CD4-positive, alpha-beta T cell treated with Interleukin-6 at 100 ng/mL for 8 hours (primary cell): ENCODE data around the gene CAPN5.

ENCODE experiments used
- DNase-seq: peaks from one replicate; pipeline ENCODE4 v3.0.0-alpha.2; 2020; ENCODE audit warnings: mixed read lengths, low spot score

The CAPN5 gene

GRCh38 chr11:77118971-77119370 is 52.2 kb downstream of the CAPN5 start:
- no peak for DNase-seq

GRCh38 chr11:77119531-77119936 is 52.8 kb downstream of the CAPN5 start:
- no peak for DNase-seq

GRCh38 chr11:77120571-77120970 is 53.8 kb downstream of the CAPN5 start:
- no peak for DNase-seq

GRCh38 chr11:77121096-77121640 is 54.4 kb downstream of the CAPN5 start:
- DNase-seq = no peak

GRCh38 chr11:77121876-77122575 is 55.3 kb downstream of the CAPN5 start:
- no peak for DNase-seq

GRCh38 chr11:77122576-77123212 is 55.9 kb downstream of the CAPN5 start:
- DNase-seq = no peak

GRCh38 chr11:77123591-77123990 is 56.8 kb downstream of the CAPN5 start:
- no peak for DNase-seq

GRCh38 chr11:77124041-77124440 is 57.3 kb downstream of the CAPN5 start:
- DNase-seq = no peak

- no peak for DNase-seq
Measured at GRCh38 chr11:77124488-77124887, 57.7 kb downstream of the CAPN5 start.

GRCh38 chr11:77125191-77125590 is 58.4 kb downstream of the CAPN5 start:
- no peak for DNase-seq

- DNase-seq = no peak
Measured at GRCh38 chr11:77125695-77126094, 58.9 kb downstream of the CAPN5 start.

GRCh38 chr11:77126156-77126775 is 59.5 kb downstream of the CAPN5 start:
- DNase-seq = no peak

GRCh38 chr11:77126861-77127234 is 60.1 kb downstream of the CAPN5 start:
- DNase-seq = no peak

GRCh38 chr11:77127235-77127911 is 60.6 kb downstream of the CAPN5 start:
- peak; percentile 37 for DNase-seq

GRCh38 chr11:77127920-77128691 is 61.3 kb downstream of the CAPN5 start, which contains the start of gene MYO7A:
MYO7A (plus strand) TSS chr11:77128246; CDS start chr11:77130635, 2,389 bp downstream.
- no peak for DNase-seq

- DNase-seq = no peak
Measured at GRCh38 chr11:77129069-77129841, 62.5 kb downstream of the CAPN5 start.

- DNase-seq = no peak
Measured at GRCh38 chr11:77129842-77130756, 63.3 kb downstream of the CAPN5 start.

GRCh38 chr11:77130763-77131513 is 64.2 kb downstream of the CAPN5 start:
- no peak for DNase-seq

GRCh38 chr11:77131560-77131959 is 64.8 kb downstream of the CAPN5 start:
- no peak for DNase-seq
